Measurements from ENCODE around the gene MSGN1. TPM values are rescaled to one million over a fixed set of nuclear protein-coding genes. Genes with fewer than 3 reads are reported as not detected.

The MSGN1 gene
- total and polyA plus RNA-seq, 12 donors, result 0.55 TPM; not detected in 11

DNA sequence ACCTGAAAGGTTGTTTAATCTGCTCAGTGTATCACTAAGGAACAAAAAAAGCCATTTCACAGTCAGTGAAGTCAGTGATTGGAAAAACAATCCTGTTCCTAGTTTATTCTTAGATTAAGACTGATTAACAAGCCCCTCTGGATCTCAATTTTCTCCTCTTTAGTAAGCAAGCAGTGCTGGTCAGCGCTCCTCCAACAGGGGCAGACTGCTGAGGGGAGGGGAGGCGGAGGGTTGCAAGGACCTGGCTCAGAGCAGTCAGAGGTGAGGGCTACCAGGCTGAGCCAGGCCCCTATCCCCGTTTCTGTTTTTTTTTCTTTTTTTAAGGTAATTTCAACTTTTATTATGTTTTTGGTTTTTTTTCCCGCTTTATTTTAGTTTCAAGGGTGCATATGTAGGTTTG, 37.5 kb downstream of the MSGN1 start:
- 58 to 76% (median 69%) methylated on average over 4 of the region's 4 CpGs for WGBS, 4 donors
- Histone ChIP-seq H3K4me1 (replicated peaks in 1 of 2) (no peaks in the 10 kb centered on the region), H3K27me3 (no peaks in the 10 kb centered on the region), H3K36me3 (replicated peaks in 1 of 2) (no peaks in the 10 kb centered on the region), H3K9me3 (replicated peaks in 1 of 3) (no peaks in the 10 kb centered on the region), H3K4me3 (no peak overlapping the region), H3K27ac (no peak overlapping the region)
- intact Hi-C loops (cut with DNase I), result loop anchor here (2.0 to 10.0 kb wide), 4 partner anchors 294 to 524 kb away; no protein-coding TSS in a partner anchor
- no peak for DNase-seq
- no peak for TF ChIP-seq POLR2A (IDR thresholded peaks at IDR 0.05)
- TF ChIP-seq, protein P1, sequence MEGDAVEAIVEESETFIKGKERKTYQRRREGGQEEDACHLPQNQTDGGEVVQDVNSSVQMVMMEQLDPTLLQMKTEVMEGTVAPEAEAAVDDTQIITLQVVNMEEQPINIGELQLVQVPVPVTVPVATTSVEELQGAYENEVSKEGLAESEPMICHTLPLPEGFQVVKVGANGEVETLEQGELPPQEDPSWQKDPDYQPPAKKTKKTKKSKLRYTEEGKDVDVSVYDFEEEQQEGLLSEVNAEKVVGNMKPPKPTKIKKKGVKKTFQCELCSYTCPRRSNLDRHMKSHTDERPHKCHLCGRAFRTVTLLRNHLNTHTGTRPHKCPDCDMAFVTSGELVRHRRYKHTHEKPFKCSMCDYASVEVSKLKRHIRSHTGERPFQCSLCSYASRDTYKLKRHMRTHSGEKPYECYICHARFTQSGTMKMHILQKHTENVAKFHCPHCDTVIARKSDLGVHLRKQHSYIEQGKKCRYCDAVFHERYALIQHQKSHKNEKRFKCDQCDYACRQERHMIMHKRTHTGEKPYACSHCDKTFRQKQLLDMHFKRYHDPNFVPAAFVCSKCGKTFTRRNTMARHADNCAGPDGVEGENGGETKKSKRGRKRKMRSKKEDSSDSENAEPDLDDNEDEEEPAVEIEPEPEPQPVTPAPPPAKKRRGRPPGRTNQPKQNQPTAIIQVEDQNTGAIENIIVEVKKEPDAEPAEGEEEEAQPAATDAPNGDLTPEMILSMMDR (IDR thresholded peaks at IDR 0.05), result no peak

DNA sequence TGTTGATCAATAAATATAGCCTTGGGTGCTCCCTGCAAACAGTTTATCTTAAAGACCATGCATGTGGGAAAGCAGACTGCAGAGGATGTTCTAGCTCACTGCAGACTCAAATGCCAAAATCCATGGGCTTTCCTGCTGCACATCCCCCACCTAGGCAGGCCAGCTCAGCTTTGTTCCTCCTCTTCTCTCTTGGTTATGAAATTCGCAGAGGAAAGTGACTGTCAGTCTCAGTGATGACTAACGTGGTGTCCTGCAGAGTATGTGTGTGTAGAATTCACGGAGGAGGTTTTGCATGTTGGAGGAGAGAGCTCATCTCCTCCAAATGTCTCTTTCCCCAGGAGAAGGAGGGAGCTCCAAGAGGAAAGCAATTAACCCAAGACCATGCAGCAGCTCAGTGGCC, 40.8 kb downstream of the MSGN1 start:
- intact Hi-C loops (cut with DNase I), result loop anchor here in 1 of 2 donors (10.0 kb wide), 1 partner anchor 298 kb away; no protein-coding TSS in a partner anchor
- no peaks in the 10 kb centered on the region for H3K36me3 ChIP-seq (replicated peaks in 1 of 2)
- H3K27me3 ChIP-seq, result no peaks in the 10 kb centered on the region
- 13 to 57% (median 26%) methylated on average over 3 of the region's 3 CpGs for WGBS, 4 donors
- TF ChIP-seq, protein P1 (IDR thresholded peaks at IDR 0.05), result no peak
- no peak for TF ChIP-seq POLR2A (IDR thresholded peaks at IDR 0.05)
- H3K4me3 ChIP-seq, result no peak overlapping the region
- H3K9me3 ChIP-seq (replicated peaks in 1 of 3), result no peaks in the 10 kb centered on the region
- H3K27ac ChIP-seq, result no peak overlapping the region
- no peak for DNase-seq
- no peaks in the 10 kb centered on the region for H3K4me1 ChIP-seq (replicated peaks in 1 of 2)

DNA sequence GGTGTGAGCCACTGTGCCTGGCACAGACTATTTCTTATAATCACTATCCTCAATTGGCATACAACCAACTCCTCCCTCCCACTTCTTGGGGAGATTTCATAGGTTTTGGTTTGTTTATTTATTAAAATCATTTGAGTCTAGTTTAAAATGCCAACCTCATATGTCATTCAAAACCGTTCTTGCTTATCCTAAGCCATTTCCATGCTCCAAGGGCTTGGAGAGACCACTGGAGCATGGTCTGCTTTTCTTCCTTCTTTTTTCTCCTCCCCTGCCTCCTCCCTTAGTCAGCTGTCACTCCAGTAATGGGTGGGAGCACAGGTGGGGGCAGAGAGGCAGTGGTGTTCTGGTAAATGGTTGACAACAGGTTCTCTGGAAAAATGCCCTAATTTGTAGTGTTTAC, 41.8 kb downstream of the MSGN1 start:
- no peak for DNase-seq
- Histone ChIP-seq H3K27ac (no peak overlapping the region), H3K4me3 (no peak overlapping the region), H3K36me3 (replicated peaks in 1 of 2) (no peaks in the 10 kb centered on the region), H3K27me3 (no peaks in the 10 kb centered on the region), H3K4me1 (replicated peaks in 1 of 2) (no peaks in the 10 kb centered on the region), H3K9me3 (replicated peaks in 1 of 3) (no peaks in the 10 kb centered on the region)
- WGBS, 4 donors, result 55 to 76% (median 59%) methylated on average over 1 of the region's 1 CpG
- intact Hi-C loops (cut with DNase I), result loop anchor here in 1 of 2 donors (10.0 kb wide), 1 partner anchor 297 kb away; no protein-coding TSS in a partner anchor
- TF ChIP-seq POLR2A (IDR thresholded peaks at IDR 0.05), result no peak
- TF ChIP-seq, protein P1 (IDR thresholded peaks at IDR 0.05), result no peak

DNA sequence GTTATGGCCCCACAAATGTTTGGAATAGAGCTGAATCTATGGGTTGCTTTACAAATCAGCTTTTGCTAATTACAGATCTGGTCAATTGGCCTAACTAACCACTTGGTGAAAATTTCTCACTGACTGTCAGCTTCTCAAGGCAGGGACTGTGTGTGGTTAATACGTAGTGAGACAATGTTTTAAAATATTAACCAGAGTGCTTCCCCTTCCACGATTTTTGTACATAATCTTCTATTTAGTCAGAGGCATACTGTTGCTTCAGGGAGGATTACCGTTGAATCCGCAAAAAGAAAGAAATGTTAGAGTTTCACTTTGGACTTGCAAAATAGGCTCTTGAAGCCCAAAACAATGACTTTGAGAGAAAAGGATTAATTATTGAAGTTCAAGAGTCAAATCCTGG, 47.3 kb downstream of the MSGN1 start:
- H3K4me1 ChIP-seq (replicated peaks in 1 of 2), result no peaks in the 10 kb centered on the region

More for the DNA sequence above, 47.3 kb downstream of the MSGN1 start:
- Histone ChIP-seq H3K4me3 (no peak overlapping the region), H3K36me3 (replicated peaks in 1 of 2) (no peaks in the 10 kb centered on the region), H3K9me3 (replicated peaks in 1 of 3) (no peaks in the 10 kb centered on the region), H3K27ac (no peak overlapping the region), H3K27me3 (no peaks in the 10 kb centered on the region)
- DNase-seq, result no peak
- WGBS, 4 donors, result 59 to 75% (median 66%) methylated on average over 4 of the region's 4 CpGs
- intact Hi-C loops (cut with DNase I), result no loop called here
- TF ChIP-seq, protein P1 (IDR thresholded peaks at IDR 0.05), result no peak
